Mucosa of stomach (tissue), 1 donor: Measurements from ENCODE around the gene THAP11.

Experiments
- H3K27me3 ChIP-seq: one replicate; pipeline ENCODE4 v1.7.0; 2013; ENCODE audit warnings: mild to moderate bottlenecking, low read length; ENCODE audit not compliant: control insufficient read depth, insufficient read depth
- H3K36me3 ChIP-seq: one replicate; pipeline ENCODE4 v1.7.0; 2013; ENCODE audit warnings: low read length; ENCODE audit not compliant: control insufficient read depth, insufficient read depth
- H3K4me1 ChIP-seq: one replicate; pipeline ENCODE4 v1.7.0; 2013; ENCODE audit warnings: mild to moderate bottlenecking, low read length; ENCODE audit not compliant: control insufficient read depth, insufficient read depth
- H3K4me3 ChIP-seq: one replicate; pipeline ENCODE4 v1.7.0; 2013; ENCODE audit warnings: low read length
- H3K9ac ChIP-seq: one replicate; pipeline ENCODE4 v1.7.0; 2013; ENCODE audit warnings: mild to moderate bottlenecking, low read length, moderate library complexity
- H3K9me3 ChIP-seq: one replicate; pipeline ENCODE4 v1.7.0; 2013; ENCODE audit warnings: mild to moderate bottlenecking, low read length, moderate library complexity; ENCODE audit not compliant: control insufficient read depth
- donor health status: Pancreatic carcinoma.

The THAP11 gene

GRCh38 chr16:67872131-67872630 lies 30.1 kb downstream of the THAP11 start:
- no peaks in the 10 kb centered on the region for H3K9me3 ChIP-seq
- peaks cover 9% of the 10 kb centered on the region for H3K36me3 ChIP-seq
- peak overlapping the region; percentile 95 for H3K4me3 ChIP-seq
- no peaks in the 10 kb centered on the region for H3K27me3 ChIP-seq
- H3K4me1 ChIP-seq, result peaks cover 24% of the 10 kb centered on the region
- peak overlapping the region; percentile 93 for H3K9ac ChIP-seq

- peak within 1 kb of the TSS; percentile 95 for H3K4me3 ChIP-seq
- H3K9ac ChIP-seq, result peak within 1 kb of the TSS; percentile 93
- H3K4me1 ChIP-seq, result peaks cover 24% of the 10 kb centered on the region
- H3K36me3 ChIP-seq, result peaks cover 10% of the 10 kb centered on the region
- no peaks in the 10 kb centered on the region for H3K9me3 ChIP-seq
- H3K27me3 ChIP-seq, result no peaks in the 10 kb centered on the region
These were observed 30.7 kb downstream of the THAP11 start, which contains the start of gene EDC4 for GRCh38 chr16:67872631-67873434. Gene EDC4 (plus strand): TSS chr16:67873052. CDS start chr16:67873262, 210 bp downstream.

- H3K36me3 ChIP-seq, result peaks cover 10% of the 10 kb centered on the region
These were observed 31.6 kb downstream of the THAP11 start for GRCh38 chr16:67873435-67874370.

GRCh38 chr16:67874372-67874771 lies 32.3 kb downstream of the THAP11 start:
- Histone ChIP-seq H3K27me3 (no peaks in the 10 kb centered on the region), H3K4me1 (peaks cover 24% of the 10 kb centered on the region), H3K9me3 (no peaks in the 10 kb centered on the region), H3K36me3 (peaks cover 13% of the 10 kb centered on the region), H3K9ac (peak overlapping the region; percentile 93), H3K4me3 (peak overlapping the region; percentile 95)

More at GRCh38 chr16:67873435-67874370, 31.6 kb downstream of the THAP11 start:
- Histone ChIP-seq H3K27me3 (no peaks in the 10 kb centered on the region), H3K9me3 (no peaks in the 10 kb centered on the region), H3K4me1 (peaks cover 24% of the 10 kb centered on the region), H3K9ac (peak overlapping the region; percentile 93), H3K4me3 (peak overlapping the region; percentile 95)

- H3K4me3 ChIP-seq, result no peak overlapping the region
- no peak overlapping the region for H3K9ac ChIP-seq
- no peaks in the 10 kb centered on the region for H3K27me3 ChIP-seq
- H3K36me3 ChIP-seq, result peaks cover 38% of the 10 kb centered on the region
- H3K4me1 ChIP-seq, result peaks cover 26% of the 10 kb centered on the region
- no peaks in the 10 kb centered on the region for H3K9me3 ChIP-seq
These were observed 34.9 kb downstream of the THAP11 start for GRCh38 chr16:67877064-67877463.

GRCh38 chr16:67878232-67878631 lies 36.1 kb downstream of the THAP11 start:
- peaks cover 26% of the 10 kb centered on the region for H3K4me1 ChIP-seq

GRCh38 chr16:67878846-67879245 lies 36.7 kb downstream of the THAP11 start:
- no peak overlapping the region for H3K4me3 ChIP-seq
- no peak overlapping the region for H3K9ac ChIP-seq
- peaks cover 53% of the 10 kb centered on the region for H3K36me3 ChIP-seq
- H3K9me3 ChIP-seq, result no peaks in the 10 kb centered on the region
- peaks cover 25% of the 10 kb centered on the region for H3K4me1 ChIP-seq
- H3K27me3 ChIP-seq, result no peaks in the 10 kb centered on the region

More at GRCh38 chr16:67878232-67878631, 36.1 kb downstream of the THAP11 start:
- H3K9me3 ChIP-seq, result no peaks in the 10 kb centered on the region
- peaks cover 47% of the 10 kb centered on the region for H3K36me3 ChIP-seq
- H3K4me3 ChIP-seq, result no peak overlapping the region
- H3K27me3 ChIP-seq, result no peaks in the 10 kb centered on the region
- no peak overlapping the region for H3K9ac ChIP-seq

- peaks cover 53% of the 10 kb centered on the region for H3K36me3 ChIP-seq
- H3K27me3 ChIP-seq, result no peaks in the 10 kb centered on the region
- no peak overlapping the region for H3K9ac ChIP-seq
- H3K4me1 ChIP-seq, result peaks cover 19% of the 10 kb centered on the region
- H3K4me3 ChIP-seq, result no peak overlapping the region
- no peaks in the 10 kb centered on the region for H3K9me3 ChIP-seq
These were observed 37.3 kb downstream of the THAP11 start for GRCh38 chr16:67879462-67879861.

- Histone ChIP-seq H3K4me3 (no peak overlapping the region), H3K36me3 (peaks cover 53% of the 10 kb centered on the region), H3K9ac (no peak overlapping the region), H3K27me3 (no peaks in the 10 kb centered on the region), H3K4me1 (peaks cover 15% of the 10 kb centered on the region), H3K9me3 (no peaks in the 10 kb centered on the region)
These were observed 37.8 kb downstream of the THAP11 start for GRCh38 chr16:67879936-67880335.

- Histone ChIP-seq H3K4me1 (peaks cover 10% of the 10 kb centered on the region), H3K9ac (no peak overlapping the region), H3K27me3 (no peaks in the 10 kb centered on the region), H3K36me3 (peaks cover 53% of the 10 kb centered on the region), H3K9me3 (no peaks in the 10 kb centered on the region), H3K4me3 (no peak overlapping the region)
These were observed 38.5 kb downstream of the THAP11 start for GRCh38 chr16:67880584-67880983.

- peaks cover 52% of the 10 kb centered on the region for H3K36me3 ChIP-seq
- H3K4me3 ChIP-seq, result no peak overlapping the region
- peaks cover 10% of the 10 kb centered on the region for H3K4me1 ChIP-seq
- no peaks in the 10 kb centered on the region for H3K27me3 ChIP-seq
- H3K9me3 ChIP-seq, result no peaks in the 10 kb centered on the region
- H3K9ac ChIP-seq, result no peak overlapping the region
These were observed 39.6 kb downstream of the THAP11 start for GRCh38 chr16:67881621-67882161.
